IMR-90 (cell line): Measurements from ENCODE around the gene TF.

Experiments
- CEBPB ChIP-seq: IDR thresholded peaks from 2 replicates; pipeline ENCODE4 v1.6.1; 2012; ENCODE audit warnings: low read depth, low read length, improper control_type of control experiment
- CHD1 ChIP-seq: IDR thresholded peaks from 2 replicates; pipeline ENCODE4 v1.6.1; 2012; ENCODE audit warnings: low read depth, low read length, improper control_type of control experiment
- CTCF ChIP-seq: conservative IDR thresholded peaks from 2 replicates; pipeline ENCODE4 v1.5.1; 2012; ENCODE audit warnings: mild to moderate bottlenecking, low read depth, low read length, improper control_type of control experiment
- ELK1 ChIP-seq: fragments of 150-350 bp; IDR thresholded peaks from 2 replicates; pipeline ENCODE4 v1.6.1; 2016; ENCODE audit warnings: low read depth, mild to moderate bottlenecking, low read length, moderate library complexity, borderline replicate concordance
- MAFK ChIP-seq: IDR thresholded peaks from 2 replicates; pipeline ENCODE4 v1.6.1; 2012; ENCODE audit warnings: low read depth, low read length, improper control_type of control experiment
- MAZ ChIP-seq: IDR thresholded peaks from 2 replicates; pipeline ENCODE4 v1.6.1; 2012; ENCODE audit warnings: low read depth, mild to moderate bottlenecking, low read length, improper control_type of control experiment, moderate library complexity, borderline replicate concordance
- POLR2A ChIP-seq: IDR thresholded peaks from 2 replicates; pipeline ENCODE4 v1.6.1; 2012; ENCODE audit warnings: mild to moderate bottlenecking, low read depth, low read length
- RAD21 ChIP-seq: IDR thresholded peaks from 2 replicates; pipeline ENCODE4 v1.6.1; 2012; ENCODE audit warnings: low read length, improper control_type of control experiment
- RCOR1 ChIP-seq: IDR thresholded peaks from 2 replicates; pipeline ENCODE4 v1.6.1; 2012; ENCODE audit warnings: mild to moderate bottlenecking, low read length, improper control_type of control experiment; ENCODE audit not compliant: insufficient replicate concordance
- SMC3 ChIP-seq: fragments of 150-350 bp; IDR thresholded peaks from 2 replicates; pipeline ENCODE4 v1.6.1; 2016; ENCODE audit warnings: low read depth, mild to moderate bottlenecking, antibody characterized with exemption, low read length, moderate library complexity
- USF2 ChIP-seq: fragments of 150-350 bp; IDR thresholded peaks from 2 replicates; pipeline ENCODE4 v1.6.1; 2017; ENCODE audit warnings: mild to moderate bottlenecking, antibody characterized with exemption, low read length, low read depth

- TF ChIP-seq POLR2A (no peak), CTCF (no peak), SMC3 (no peak), CEBPB (no peak), RCOR1 (no peak), ELK1 (no peak), MAFK (no peak), MAZ (no peak), USF2 (no peak), RAD21 (no peak), CHD1 (no peak)
These were observed 7.6 kb downstream of the TF start for GRCh38 chr3:133753779-133754164.
